HG03432 (cell line): Measurements from ENCODE around the gene NECAP2.

Experiments
- ATAC-seq: cut with Tn5 transposase; IDR thresholded peaks from one replicate; pipeline ENCODE4 v1.9.1; 2021; ENCODE audit warnings: mild to moderate bottlenecking, moderate library complexity; ENCODE audit not compliant: unreplicated experiment

NECAP2 gene

GRCh38 chr1:16440470-16441281 lies at the start of gene NECAP2:
Gene NECAP2, plus strand, starts transcription at chr1:16440724. Its CDS starts 38 bp downstream, at chr1:16440762.
- ATAC-seq: peak; percentile 93

GRCh38 chr1:16391411-16391810 lies 49.1 kb upstream of the NECAP2 start:
- ATAC-seq: no peak

GRCh38 chr1:16392740-16393569 lies 47.6 kb upstream of the NECAP2 start:
- no peak for ATAC-seq

GRCh38 chr1:16393570-16394521 lies 46.7 kb upstream of the NECAP2 start:
- no peak for ATAC-seq

GRCh38 chr1:16394977-16395376 lies 45.5 kb upstream of the NECAP2 start:
- ATAC-seq: no peak

- no peak for ATAC-seq
Observed at GRCh38 chr1:16396591-16396990, 43.9 kb upstream of the NECAP2 start.

GRCh38 chr1:16397120-16397519 lies 43.4 kb upstream of the NECAP2 start:
- ATAC-seq: no peak

GRCh38 chr1:16398371-16398953 lies 42.1 kb upstream of the NECAP2 start:
- no peak for ATAC-seq

GRCh38 chr1:16402742-16403141 lies 37.8 kb upstream of the NECAP2 start:
- ATAC-seq: no peak

GRCh38 chr1:16405441-16405840 lies 35.1 kb upstream of the NECAP2 start:
- ATAC-seq: no peak

GRCh38 chr1:16406868-16407267 lies 33.7 kb upstream of the NECAP2 start:
- ATAC-seq: no peak

GRCh38 chr1:16409536-16410152 lies 30.9 kb upstream of the NECAP2 start:
- no peak for ATAC-seq

- ATAC-seq: no peak
Observed at GRCh38 chr1:16410803-16411202, 29.7 kb upstream of the NECAP2 start.

GRCh38 chr1:16413191-16413590 lies 27.3 kb upstream of the NECAP2 start:
- no peak for ATAC-seq

- ATAC-seq: no peak
Observed at GRCh38 chr1:16418823-16419425, 21.6 kb upstream of the NECAP2 start.

GRCh38 chr1:16420424-16421118 lies 20.0 kb upstream of the NECAP2 start:
- peak; percentile 90 for ATAC-seq

- ATAC-seq: peak; percentile 15
Observed at GRCh38 chr1:16421201-16421600, 19.3 kb upstream of the NECAP2 start.

- no peak for ATAC-seq
Observed at GRCh38 chr1:16422041-16422440, 18.5 kb upstream of the NECAP2 start.
